SK-N-SH treated with all-trans-retinoic acid at 6 μM for 48 hours (cell line): ENCODE data around the gene CLPTM1L.

Experiments used
- ATAC-seq: fragments of 200-7000 bp; cut with Tn5 transposase; 3 replicates; pipeline ENCODE4 v1.9.1; 2020; ENCODE audit warnings: mild to moderate bottlenecking, moderate library complexity
- BACH2 ChIP-seq: fragments of 250-450 bp; sonication (Bioruptor Pico); IDR thresholded peaks from 2 replicates; pipeline ENCODE4 v1.9.0; 2021; ENCODE audit warnings: mild to moderate bottlenecking, borderline replicate concordance
- CREB5 ChIP-seq: fragments of 250-450 bp; sonication (Bioruptor Pico); IDR thresholded peaks from 2 replicates; pipeline ENCODE4 v1.5.1; 2020; ENCODE audit warnings: low read depth, mild to moderate bottlenecking, moderate library complexity
- CSRNP3 ChIP-seq: fragments of 250-450 bp; sonication (Bioruptor Pico); IDR thresholded peaks from 2 replicates; pipeline ENCODE4 v1.5.1; 2021; ENCODE audit warnings: mild to moderate bottlenecking, moderate library complexity
- ISL1 ChIP-seq: fragments of 250-450 bp; sonication (Bioruptor Pico); IDR thresholded peaks from 2 replicates; pipeline ENCODE4 v2.1.2; 2022; ENCODE audit warnings: mild to moderate bottlenecking, moderate library complexity
- OSR1 ChIP-seq: fragments of 250-450 bp; sonication (Bioruptor Pico); IDR thresholded peaks from 2 replicates; pipeline ENCODE4 v1.8.0; 2022; ENCODE audit warnings: moderate library complexity, mild to moderate bottlenecking, inconsistent platforms
- PATZ1 ChIP-seq: fragments of 250-450 bp; sonication (Bioruptor Pico); IDR thresholded peaks from 2 replicates; pipeline ENCODE4 v1.8.0; 2020; ENCODE audit warnings: mild to moderate bottlenecking, moderate library complexity, borderline replicate concordance
- PPARA ChIP-seq: fragments of 250-450 bp; sonication (Bioruptor Pico); IDR thresholded peaks from 2 replicates; pipeline ENCODE4 v1.5.0; 2020; ENCODE audit warnings: mild to moderate bottlenecking, borderline replicate concordance
- RARB ChIP-seq: fragments of 250-450 bp; sonication (Bioruptor Pico); IDR thresholded peaks from 2 replicates; pipeline ENCODE4 v1.8.0; 2021; ENCODE audit warnings: mild to moderate bottlenecking, moderate library complexity
- TCF4 ChIP-seq: fragments of 250-450 bp; sonication (Bioruptor Pico); IDR thresholded peaks from 2 replicates; pipeline ENCODE4 v1.8.0; 2021; ENCODE audit warnings: mild to moderate bottlenecking, moderate library complexity, borderline replicate concordance
- TOX ChIP-seq: fragments of 250-450 bp; sonication (Bioruptor Pico); IDR thresholded peaks from 2 replicates; pipeline ENCODE4 v1.8.0; 2021; ENCODE audit warnings: mild to moderate bottlenecking, moderate library complexity, borderline replicate concordance
- ZC3H10 ChIP-seq: fragments of 250-450 bp; sonication (Bioruptor Pico); IDR thresholded peaks from 2 replicates; pipeline ENCODE4 v1.5.1; 2021; ENCODE audit warnings: mild to moderate bottlenecking, moderate library complexity
- ZFP3 ChIP-seq: fragments of 250-450 bp; sonication (Bioruptor Pico); IDR thresholded peaks from 2 replicates; pipeline ENCODE4 v1.5.0; 2020; ENCODE audit warnings: mild to moderate bottlenecking, moderate library complexity
- TF ChIP-seq, protein P1 (sequence below): fragments of 250-450 bp; sonication (Bioruptor Pico); IDR thresholded peaks from 2 replicates; pipeline ENCODE4 v1.8.0; 2021; ENCODE audit warnings: low read depth, mild to moderate bottlenecking, moderate library complexity, borderline replicate concordance
- TF ChIP-seq, protein P2 (sequence below): fragments of 250-450 bp; sonication (Bioruptor Pico); IDR thresholded peaks from 2 replicates; pipeline ENCODE4 v1.5.0; 2020; ENCODE audit warnings: mild to moderate bottlenecking, moderate library complexity

CLPTM1L gene

GRCh38 chr5:1388383-1388967 is 43.6 kb upstream of the CLPTM1L start (continued):
- TF ChIP-seq CSRNP3, result no peak
- TF ChIP-seq TCF4 (CRISPR knock-in tag), result no peak
- TF ChIP-seq ZC3H10 (CRISPR knock-in tag), result no peak
- TF ChIP-seq, protein P1, sequence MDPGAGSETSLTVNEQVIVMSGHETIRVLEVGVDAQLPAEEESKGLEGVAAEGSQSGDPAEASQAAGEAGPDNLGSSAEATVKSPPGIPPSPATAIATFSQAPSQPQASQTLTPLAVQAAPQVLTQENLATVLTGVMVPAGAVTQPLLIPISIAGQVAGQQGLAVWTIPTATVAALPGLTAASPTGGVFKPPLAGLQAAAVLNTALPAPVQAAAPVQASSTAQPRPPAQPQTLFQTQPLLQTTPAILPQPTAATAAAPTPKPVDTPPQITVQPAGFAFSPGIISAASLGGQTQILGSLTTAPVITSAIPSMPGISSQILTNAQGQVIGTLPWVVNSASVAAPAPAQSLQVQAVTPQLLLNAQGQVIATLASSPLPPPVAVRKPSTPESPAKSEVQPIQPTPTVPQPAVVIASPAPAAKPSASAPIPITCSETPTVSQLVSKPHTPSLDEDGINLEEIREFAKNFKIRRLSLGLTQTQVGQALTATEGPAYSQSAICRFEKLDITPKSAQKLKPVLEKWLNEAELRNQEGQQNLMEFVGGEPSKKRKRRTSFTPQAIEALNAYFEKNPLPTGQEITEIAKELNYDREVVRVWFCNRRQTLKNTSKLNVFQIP (CRISPR knock-in tag), result no peak

GRCh38 chr5:1387876-1388275 is 43.0 kb upstream of the CLPTM1L start:
- ATAC-seq, result no peak
- TF ChIP-seq PPARA (CRISPR knock-in tag) (no peak), PATZ1 (CRISPR knock-in tag) (no peak), BACH2 (CRISPR knock-in tag) (no peak), CREB5 (CRISPR knock-in tag) (no peak), ISL1 (CRISPR knock-in tag) (no peak), TOX (CRISPR knock-in tag) (no peak), RARB (no peak)
- TF ChIP-seq, protein P1 (CRISPR knock-in tag), result no peak

GRCh38 chr5:1387059-1387755 is 42.3 kb upstream of the CLPTM1L start:
- no peak for ATAC-seq
- TF ChIP-seq PATZ1 (CRISPR knock-in tag), result no peak
- TF ChIP-seq, protein P2, sequence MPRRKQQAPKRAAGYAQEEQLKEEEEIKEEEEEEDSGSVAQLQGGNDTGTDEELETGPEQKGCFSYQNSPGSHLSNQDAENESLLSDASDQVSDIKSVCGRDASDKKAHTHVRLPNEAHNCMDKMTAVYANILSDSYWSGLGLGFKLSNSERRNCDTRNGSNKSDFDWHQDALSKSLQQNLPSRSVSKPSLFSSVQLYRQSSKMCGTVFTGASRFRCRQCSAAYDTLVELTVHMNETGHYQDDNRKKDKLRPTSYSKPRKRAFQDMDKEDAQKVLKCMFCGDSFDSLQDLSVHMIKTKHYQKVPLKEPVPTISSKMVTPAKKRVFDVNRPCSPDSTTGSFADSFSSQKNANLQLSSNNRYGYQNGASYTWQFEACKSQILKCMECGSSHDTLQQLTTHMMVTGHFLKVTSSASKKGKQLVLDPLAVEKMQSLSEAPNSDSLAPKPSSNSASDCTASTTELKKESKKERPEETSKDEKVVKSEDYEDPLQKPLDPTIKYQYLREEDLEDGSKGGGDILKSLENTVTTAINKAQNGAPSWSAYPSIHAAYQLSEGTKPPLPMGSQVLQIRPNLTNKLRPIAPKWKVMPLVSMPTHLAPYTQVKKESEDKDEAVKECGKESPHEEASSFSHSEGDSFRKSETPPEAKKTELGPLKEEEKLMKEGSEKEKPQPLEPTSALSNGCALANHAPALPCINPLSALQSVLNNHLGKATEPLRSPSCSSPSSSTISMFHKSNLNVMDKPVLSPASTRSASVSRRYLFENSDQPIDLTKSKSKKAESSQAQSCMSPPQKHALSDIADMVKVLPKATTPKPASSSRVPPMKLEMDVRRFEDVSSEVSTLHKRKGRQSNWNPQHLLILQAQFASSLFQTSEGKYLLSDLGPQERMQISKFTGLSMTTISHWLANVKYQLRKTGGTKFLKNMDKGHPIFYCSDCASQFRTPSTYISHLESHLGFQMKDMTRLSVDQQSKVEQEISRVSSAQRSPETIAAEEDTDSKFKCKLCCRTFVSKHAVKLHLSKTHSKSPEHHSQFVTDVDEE, result no peak
- no peak for TF ChIP-seq ZFP3 (CRISPR knock-in tag)
- no peak for TF ChIP-seq CREB5 (CRISPR knock-in tag)
- TF ChIP-seq OSR1 (CRISPR knock-in tag), result no peak
